ENCODE results near the gene PRKCZ.

Gene PRKCZ

GRCh38 chr1:2180297-2181245, 130.4 kb downstream of the PRKCZ start:
- Histone ChIP-seq H3K9me3 (ENCODE audit: control insufficient read depth, insufficient read depth, low read length) (no peaks in the 10 kb centered on the region), H3K4me3 (ENCODE audit: low read depth, low read length) (no peak overlapping the region), H3K36me3 (ENCODE audit: control insufficient read depth, insufficient read depth, low read length) (peaks cover 45% of the 10 kb centered on the region), H3K4me1 (ENCODE audit: control insufficient read depth, insufficient read depth, low read length) (no peaks in the 10 kb centered on the region), H3K27me3 (ENCODE audit: control insufficient read depth, insufficient read depth, low read length) (no peaks in the 10 kb centered on the region), H3K9ac (ENCODE audit: low read depth, low read length) (no peak overlapping the region)

- Histone ChIP-seq H3K27me3 (ENCODE audit: control insufficient read depth, insufficient read depth, low read length) (no peaks in the 10 kb centered on the region), H3K36me3 (ENCODE audit: control insufficient read depth, insufficient read depth, low read length) (peaks cover 50% of the 10 kb centered on the region), H3K4me1 (ENCODE audit: control insufficient read depth, insufficient read depth, low read length) (no peaks in the 10 kb centered on the region), H3K9me3 (ENCODE audit: control insufficient read depth, insufficient read depth, low read length) (no peaks in the 10 kb centered on the region), H3K4me3 (ENCODE audit: low read depth, low read length) (no peak overlapping the region), H3K9ac (ENCODE audit: low read depth, low read length) (no peak overlapping the region)
Measured at GRCh38 chr1:2181271-2181670, 131.1 kb downstream of the PRKCZ start.

GRCh38 chr1:2181752-2182151, 131.5 kb downstream of the PRKCZ start:
- Histone ChIP-seq H3K4me1 (ENCODE audit: control insufficient read depth, insufficient read depth, low read length) (no peaks in the 10 kb centered on the region), H3K9ac (ENCODE audit: low read depth, low read length) (no peak overlapping the region), H3K4me3 (ENCODE audit: low read depth, low read length) (no peak overlapping the region), H3K9me3 (ENCODE audit: control insufficient read depth, insufficient read depth, low read length) (no peaks in the 10 kb centered on the region), H3K36me3 (ENCODE audit: control insufficient read depth, insufficient read depth, low read length) (peaks cover 47% of the 10 kb centered on the region), H3K27me3 (ENCODE audit: control insufficient read depth, insufficient read depth, low read length) (no peaks in the 10 kb centered on the region)

GRCh38 chr1:2182376-2182775, 132.2 kb downstream of the PRKCZ start:
- Histone ChIP-seq H3K9me3 (ENCODE audit: control insufficient read depth, insufficient read depth, low read length) (no peaks in the 10 kb centered on the region), H3K9ac (ENCODE audit: low read depth, low read length) (no peak overlapping the region), H3K36me3 (ENCODE audit: control insufficient read depth, insufficient read depth, low read length) (peaks cover 44% of the 10 kb centered on the region), H3K4me3 (ENCODE audit: low read depth, low read length) (no peak overlapping the region), H3K4me1 (ENCODE audit: control insufficient read depth, insufficient read depth, low read length) (no peaks in the 10 kb centered on the region), H3K27me3 (ENCODE audit: control insufficient read depth, insufficient read depth, low read length) (no peaks in the 10 kb centered on the region)

- peaks cover 31% of the 10 kb centered on the region for H3K36me3 ChIP-seq (ENCODE audit: control insufficient read depth, insufficient read depth, low read length)
- no peak overlapping the region for H3K4me3 ChIP-seq (ENCODE audit: low read depth, low read length)
- no peaks in the 10 kb centered on the region for H3K27me3 ChIP-seq (ENCODE audit: control insufficient read depth, insufficient read depth, low read length)
- no peak overlapping the region for H3K9ac ChIP-seq (ENCODE audit: low read depth, low read length)
- no peaks in the 10 kb centered on the region for H3K4me1 ChIP-seq (ENCODE audit: control insufficient read depth, insufficient read depth, low read length)
- no peaks in the 10 kb centered on the region for H3K9me3 ChIP-seq (ENCODE audit: control insufficient read depth, insufficient read depth, low read length)
Measured at GRCh38 chr1:2183937-2184334, 133.7 kb downstream of the PRKCZ start.

GRCh38 chr1:2184531-2184930, 134.3 kb downstream of the PRKCZ start:
- no peaks in the 10 kb centered on the region for H3K27me3 ChIP-seq (ENCODE audit: control insufficient read depth, insufficient read depth, low read length)
- no peaks in the 10 kb centered on the region for H3K9me3 ChIP-seq (ENCODE audit: control insufficient read depth, insufficient read depth, low read length)
- H3K4me3 ChIP-seq (ENCODE audit: low read depth, low read length), result no peak overlapping the region
- no peak overlapping the region for H3K9ac ChIP-seq (ENCODE audit: low read depth, low read length)
- H3K36me3 ChIP-seq (ENCODE audit: control insufficient read depth, insufficient read depth, low read length), result peaks cover 27% of the 10 kb centered on the region
- no peaks in the 10 kb centered on the region for H3K4me1 ChIP-seq (ENCODE audit: control insufficient read depth, insufficient read depth, low read length)

GRCh38 chr1:2184934-2185333, 134.7 kb downstream of the PRKCZ start:
- Histone ChIP-seq H3K27me3 (ENCODE audit: control insufficient read depth, insufficient read depth, low read length) (no peaks in the 10 kb centered on the region), H3K9me3 (ENCODE audit: control insufficient read depth, insufficient read depth, low read length) (no peaks in the 10 kb centered on the region), H3K36me3 (ENCODE audit: control insufficient read depth, insufficient read depth, low read length) (peaks cover 25% of the 10 kb centered on the region), H3K4me1 (ENCODE audit: control insufficient read depth, insufficient read depth, low read length) (no peaks in the 10 kb centered on the region), H3K4me3 (ENCODE audit: low read depth, low read length) (no peak overlapping the region), H3K9ac (ENCODE audit: low read depth, low read length) (no peak overlapping the region)

- Histone ChIP-seq H3K36me3 (ENCODE audit: control insufficient read depth, insufficient read depth, low read length) (peaks cover 15% of the 10 kb centered on the region), H3K27me3 (ENCODE audit: control insufficient read depth, insufficient read depth, low read length) (no peaks in the 10 kb centered on the region), H3K9ac (ENCODE audit: low read depth, low read length) (no peak overlapping the region), H3K4me3 (ENCODE audit: low read depth, low read length) (no peak overlapping the region), H3K9me3 (ENCODE audit: control insufficient read depth, insufficient read depth, low read length) (no peaks in the 10 kb centered on the region), H3K4me1 (ENCODE audit: control insufficient read depth, insufficient read depth, low read length) (no peaks in the 10 kb centered on the region)
Measured at GRCh38 chr1:2185880-2186855, 136.0 kb downstream of the PRKCZ start.

- H3K27me3 ChIP-seq (ENCODE audit: control insufficient read depth, insufficient read depth, low read length), result no peaks in the 10 kb centered on the region
- H3K9ac ChIP-seq (ENCODE audit: low read depth, low read length), result no peak overlapping the region
- no peaks in the 10 kb centered on the region for H3K4me1 ChIP-seq (ENCODE audit: control insufficient read depth, insufficient read depth, low read length)
- no peaks in the 10 kb centered on the region for H3K9me3 ChIP-seq (ENCODE audit: control insufficient read depth, insufficient read depth, low read length)
- peaks cover 16% of the 10 kb centered on the region for H3K36me3 ChIP-seq (ENCODE audit: control insufficient read depth, insufficient read depth, low read length)
- no peak overlapping the region for H3K4me3 ChIP-seq (ENCODE audit: low read depth, low read length)
Measured at GRCh38 chr1:2186901-2187300, 136.7 kb downstream of the PRKCZ start.

- H3K36me3 ChIP-seq (ENCODE audit: control insufficient read depth, insufficient read depth, low read length), result peaks cover 21% of the 10 kb centered on the region
- no peaks in the 10 kb centered on the region for H3K9me3 ChIP-seq (ENCODE audit: control insufficient read depth, insufficient read depth, low read length)
- no peak overlapping the region for H3K9ac ChIP-seq (ENCODE audit: low read depth, low read length)
- no peak overlapping the region for H3K4me3 ChIP-seq (ENCODE audit: low read depth, low read length)
- H3K4me1 ChIP-seq (ENCODE audit: control insufficient read depth, insufficient read depth, low read length), result no peaks in the 10 kb centered on the region
- H3K27me3 ChIP-seq (ENCODE audit: control insufficient read depth, insufficient read depth, low read length), result no peaks in the 10 kb centered on the region
Measured at GRCh38 chr1:2187619-2188018, 137.4 kb downstream of the PRKCZ start.

- Histone ChIP-seq H3K9ac (ENCODE audit: low read depth, low read length) (no peak overlapping the region), H3K9me3 (ENCODE audit: control insufficient read depth, insufficient read depth, low read length) (no peaks in the 10 kb centered on the region), H3K27me3 (ENCODE audit: control insufficient read depth, insufficient read depth, low read length) (no peaks in the 10 kb centered on the region), H3K4me3 (ENCODE audit: low read depth, low read length) (no peak overlapping the region), H3K4me1 (ENCODE audit: control insufficient read depth, insufficient read depth, low read length) (no peaks in the 10 kb centered on the region), H3K36me3 (ENCODE audit: control insufficient read depth, insufficient read depth, low read length) (peaks cover 25% of the 10 kb centered on the region)
Measured at GRCh38 chr1:2188336-2188735, 138.1 kb downstream of the PRKCZ start.
